Stimulated activated CD8-positive, alpha-beta memory T cell treated with anti-CD3 and anti-CD28 coated beads, Interleukin-4, amount 100 ng/mL, for 48 hours (primary cell): ENCODE data around the gene PPA1.
"Not testable (repeated sequence)": the region's sequence is repeated elsewhere in the genome, so short reads cannot be mapped to it uniquely, and the experiment has no call there.

Source experiments
- DNase-seq: peaks from one replicate; pipeline ENCODE4 v3.0.0-alpha.2; 2020

The PPA1 gene

GRCh38 chr10:70198696-70199466, 34.3 kb downstream of the PPA1 start:
- no peak for DNase-seq

GRCh38 chr10:70197235-70197945, 35.8 kb downstream of the PPA1 start:
- DNase-seq = no peak

DNA sequence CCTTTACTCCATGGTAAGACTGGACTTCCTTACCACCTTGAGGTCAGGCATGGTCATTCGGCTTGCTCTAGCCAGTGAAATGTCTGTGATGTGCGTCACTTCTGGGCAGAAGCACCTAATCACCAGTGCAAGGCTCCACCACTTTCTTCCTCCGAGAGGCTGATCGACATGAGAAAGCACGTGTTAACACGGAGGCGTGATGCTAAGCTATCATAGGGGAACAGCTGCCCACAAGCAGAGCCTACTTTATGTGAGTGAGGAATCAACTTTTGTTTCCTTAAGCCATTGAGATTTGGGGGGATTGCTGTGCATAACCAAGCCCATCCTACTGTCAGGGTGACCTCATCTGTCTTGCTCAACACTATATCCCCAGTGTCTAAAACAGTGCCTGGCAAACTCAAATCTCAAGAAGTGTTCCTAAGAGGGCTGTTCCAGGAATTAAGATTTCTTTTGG, 39.8 kb downstream of the PPA1 start:
- no peak for DNase-seq

DNA sequence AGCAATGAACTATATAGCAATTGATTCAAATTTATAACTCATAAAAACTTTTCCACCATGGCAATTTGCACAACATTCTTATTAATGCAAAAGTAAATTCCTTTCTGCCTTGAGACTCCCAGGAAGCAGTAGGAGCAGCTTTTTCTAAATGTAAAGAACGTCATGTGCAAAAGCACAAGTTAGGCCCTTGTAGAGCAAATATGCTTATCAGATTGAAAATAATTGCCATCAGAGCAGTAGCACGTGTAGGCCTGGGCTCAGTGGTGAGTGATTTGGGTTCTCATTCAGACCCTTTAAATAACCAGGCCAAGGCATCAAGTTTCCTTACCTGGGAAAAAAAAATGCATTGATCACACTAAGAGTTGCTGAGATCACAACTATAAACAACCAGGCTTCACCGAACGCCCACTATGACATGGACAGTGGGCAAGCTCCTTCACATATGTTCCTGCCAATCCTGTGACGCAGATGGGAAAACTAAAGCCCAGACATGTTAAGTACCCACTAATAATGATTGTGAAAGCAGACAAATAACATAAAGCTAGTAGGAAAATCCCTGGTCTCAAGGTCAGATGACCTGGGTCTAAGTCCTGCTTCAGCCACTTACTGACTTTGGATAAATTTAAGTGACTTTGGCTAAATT, 40.8 kb downstream of the PPA1 start:
- no peak for DNase-seq

GRCh38 chr10:70191972-70192305, 41.3 kb downstream of the PPA1 start:
- DNase-seq = no peak

DNA sequence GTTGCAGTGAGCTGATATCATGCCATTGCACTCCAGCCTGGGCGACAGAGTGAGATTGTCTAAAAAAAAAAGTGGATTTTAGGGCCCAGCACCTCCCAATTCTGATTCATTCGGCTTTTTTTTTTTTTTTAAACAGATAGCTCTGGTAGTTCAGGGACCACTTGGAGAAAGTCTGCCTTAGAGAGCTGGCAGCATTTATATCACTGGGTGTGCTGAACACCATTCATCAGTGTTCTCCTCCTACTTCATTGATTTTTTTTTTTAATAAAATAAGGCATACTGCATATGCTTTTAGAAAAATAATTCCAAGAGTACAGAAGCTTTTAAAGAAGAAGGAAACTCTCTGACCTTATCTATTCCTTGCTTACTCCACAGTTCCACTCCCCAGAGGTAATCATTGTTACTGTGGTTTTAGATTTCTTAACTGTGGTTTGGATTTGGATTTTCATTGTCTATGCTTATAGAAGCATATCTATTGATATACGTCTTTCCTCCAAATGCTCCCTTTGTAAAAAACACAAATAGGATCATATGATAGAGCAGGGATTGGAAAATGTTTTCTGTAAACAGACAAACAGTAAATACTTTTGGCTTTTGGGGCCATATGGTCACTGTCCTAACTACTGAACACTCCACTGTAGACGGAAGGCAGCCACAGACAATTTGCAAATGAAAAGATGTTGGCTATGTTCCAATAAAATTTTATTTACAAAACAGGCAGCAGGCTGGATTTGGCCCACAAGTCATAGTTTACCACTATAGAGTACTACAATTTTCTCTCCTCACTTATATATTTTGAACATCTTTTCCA, 41.9 kb downstream of the PPA1 start:
- DNase-seq = no peak

DNA sequence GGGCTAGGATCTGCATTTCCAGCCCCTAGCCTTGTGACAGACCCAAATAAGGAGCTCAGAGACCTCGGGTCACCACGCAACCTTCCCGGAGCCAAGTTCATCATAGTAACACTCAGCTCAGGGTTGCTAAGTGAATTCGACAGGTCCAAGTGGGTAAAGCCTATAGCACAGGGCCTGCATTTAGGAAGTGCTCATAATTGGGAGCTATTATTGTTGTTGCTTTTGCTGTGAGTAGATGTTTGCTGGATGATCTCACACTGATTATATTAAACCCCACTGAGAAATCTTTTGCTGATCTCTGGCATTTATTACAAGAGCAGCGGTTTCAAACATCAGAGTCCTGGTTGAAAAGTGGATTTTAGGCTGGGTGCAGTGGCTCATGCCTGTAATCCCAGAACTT, 42.6 kb downstream of the PPA1 start:
- DNase-seq = no peak

- DNase-seq = no peak
Measured at GRCh38 chr10:70190102-70190501, 43.1 kb downstream of the PPA1 start.

- no peak for DNase-seq
Measured at GRCh38 chr10:70188768-70189167, 44.5 kb downstream of the PPA1 start.

DNA sequence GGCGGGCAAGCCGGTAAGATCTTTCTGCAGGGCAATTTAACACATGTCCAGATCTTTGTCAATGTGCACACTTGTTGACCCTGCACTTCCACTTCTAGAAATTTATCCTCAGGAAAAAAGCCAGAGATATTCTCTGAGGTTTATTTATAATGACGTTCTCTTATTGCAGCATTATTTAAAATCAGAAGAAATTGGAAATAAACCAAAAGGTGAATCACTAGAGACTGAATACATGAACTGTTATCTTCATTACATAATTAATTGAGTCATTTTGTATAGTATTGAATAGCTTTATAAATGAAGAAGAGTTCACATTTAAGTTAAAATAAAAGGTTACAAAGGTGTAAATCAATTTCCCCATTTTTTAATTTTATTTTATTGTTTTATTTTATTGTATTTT, 46.7 kb downstream of the PPA1 start:
- DNase-seq = no peak

DNA sequence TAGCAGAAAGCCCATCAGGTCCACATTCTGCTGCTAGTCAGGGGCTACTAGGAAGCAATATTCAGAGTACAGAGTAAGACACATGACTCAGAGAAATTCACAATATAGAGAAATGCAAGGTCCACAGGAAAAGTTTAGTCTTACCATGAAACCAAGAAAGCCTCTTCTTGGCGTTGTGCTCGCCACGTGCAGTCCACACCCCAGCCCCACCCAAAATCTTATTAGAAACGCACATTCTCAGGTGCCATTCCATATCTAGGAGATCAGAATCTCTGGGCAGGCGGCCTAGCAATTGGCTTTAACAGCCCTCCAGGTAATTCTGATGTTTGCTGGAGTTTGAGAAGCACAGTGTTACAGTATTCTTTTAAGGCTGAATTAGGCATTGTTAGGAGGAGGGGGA, 47.1 kb downstream of the PPA1 start:
- DNase-seq = no peak

DNA sequence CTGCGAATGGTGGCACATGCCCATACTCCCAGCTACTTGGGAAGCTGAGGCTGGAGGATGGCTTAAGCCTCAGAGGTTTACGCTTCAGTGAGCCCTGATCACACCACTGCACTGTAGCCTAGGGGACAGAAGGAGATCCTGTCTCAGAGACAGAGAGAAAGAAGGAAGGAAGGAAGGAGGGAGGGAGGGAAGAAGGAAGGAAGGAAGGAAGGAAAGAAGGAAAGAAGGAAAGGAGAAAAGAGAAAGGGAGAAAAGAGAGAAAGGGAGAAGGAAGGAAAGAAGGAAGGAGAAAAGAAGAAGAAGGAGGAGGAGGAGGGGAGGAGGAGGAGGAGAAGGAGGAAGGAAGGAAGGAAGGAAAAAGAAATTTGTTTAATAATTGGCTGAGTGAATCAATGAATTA, 49.9 kb downstream of the PPA1 start:
- no peak for DNase-seq

DNA sequence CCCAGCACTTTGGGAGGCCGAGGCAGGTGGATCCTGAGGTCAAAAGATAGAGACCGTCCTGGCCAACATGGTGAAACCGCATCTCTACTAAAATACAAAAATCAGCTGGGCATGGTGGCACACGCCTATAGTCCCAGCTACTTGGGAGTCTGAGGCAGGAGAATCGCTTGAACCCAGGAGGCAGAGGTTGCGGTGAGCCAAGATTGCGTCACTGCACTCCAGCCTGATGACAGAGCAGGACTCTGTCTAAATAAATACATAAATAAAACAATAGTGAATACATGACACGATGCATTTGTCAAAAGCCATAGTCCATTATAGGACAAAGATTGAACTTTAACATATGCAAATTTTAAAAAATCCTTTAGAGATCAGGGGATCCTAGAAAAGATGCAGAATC, 54.0 kb downstream of the PPA1 start:
- not testable (repeated sequence) for DNase-seq

GRCh38 chr10:70178139-70178725, 55.0 kb downstream of the PPA1 start:
- no peak for DNase-seq

- no peak for DNase-seq
Measured at GRCh38 chr10:70176441-70176840, 56.8 kb downstream of the PPA1 start.

DNA sequence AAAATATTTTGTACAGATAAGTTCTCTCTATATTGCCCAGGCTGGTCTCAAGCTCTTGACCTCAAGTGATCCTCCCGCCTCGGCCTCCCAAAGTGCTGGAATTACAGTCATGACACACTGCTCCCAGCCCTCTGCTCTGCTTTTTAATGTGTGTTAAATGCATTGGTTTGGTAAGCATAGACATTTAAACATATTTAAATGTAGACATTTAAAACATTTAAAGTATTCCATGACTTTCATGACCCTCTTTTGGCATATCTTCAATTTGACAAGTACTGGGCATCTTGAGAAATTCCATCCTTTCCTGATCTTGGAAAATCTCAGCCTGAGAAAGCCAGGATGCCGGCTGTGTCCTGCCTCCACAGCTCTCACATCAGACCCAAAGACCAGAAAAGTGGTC, 57.7 kb downstream of the PPA1 start:
- DNase-seq = no peak

DNA sequence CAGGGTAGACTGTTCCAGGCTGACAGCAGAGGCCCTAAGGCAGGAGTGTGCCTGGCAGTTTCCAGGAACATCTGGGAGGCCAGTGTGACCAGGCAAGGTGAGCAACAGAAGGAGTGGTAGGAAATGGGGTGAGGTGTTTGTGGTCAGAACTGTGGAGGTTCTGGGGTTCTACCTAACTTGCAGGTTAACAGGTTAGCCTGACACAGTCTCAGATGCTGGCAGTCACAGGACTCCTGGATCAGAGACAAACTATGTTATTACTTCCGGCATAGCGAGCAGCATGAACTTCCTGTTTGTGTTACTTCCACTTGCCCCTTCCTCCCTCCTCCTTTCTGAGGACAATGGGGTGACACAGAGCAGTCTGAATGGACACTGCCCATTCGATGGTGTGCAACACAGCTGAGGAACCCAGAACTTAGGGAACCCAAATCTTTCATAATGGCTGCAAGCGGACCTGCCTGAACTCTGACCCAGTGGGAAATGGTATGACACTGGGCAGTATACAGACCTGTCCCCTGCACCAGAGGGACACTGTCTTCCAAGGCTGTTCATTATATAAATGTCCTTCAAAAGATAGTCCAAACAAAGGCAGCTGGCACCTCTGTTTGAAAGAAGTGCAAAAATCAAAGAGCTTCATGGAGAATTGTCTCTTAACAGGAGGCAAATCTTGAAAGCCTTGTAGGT, 59.0 kb downstream of the PPA1 start:
- no peak for DNase-seq

- no peak for DNase-seq
Measured at GRCh38 chr10:70169649-70170364, 63.4 kb downstream of the PPA1 start.

GRCh38 chr10:70169011-70169410, 64.2 kb downstream of the PPA1 start:
- no peak for DNase-seq

DNA sequence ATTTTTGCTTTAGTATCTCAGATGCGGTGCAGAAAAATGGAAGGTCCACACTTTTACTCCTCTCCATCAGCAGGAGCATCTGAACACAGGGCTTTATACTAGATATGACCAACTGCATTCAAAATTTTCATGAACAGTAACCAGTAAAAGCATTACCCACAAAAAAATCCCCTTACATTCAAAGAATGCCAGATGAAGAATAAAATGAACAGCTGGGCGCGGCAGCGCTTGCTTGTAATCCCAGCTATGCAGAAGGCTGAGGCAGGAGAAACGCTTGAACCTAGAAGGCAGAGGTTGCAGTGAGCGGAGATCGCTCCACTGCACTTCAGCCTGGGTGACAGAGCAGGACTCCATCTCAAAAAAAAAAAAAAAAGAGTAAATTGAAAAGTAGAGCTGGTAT, 66.0 kb downstream of the PPA1 start:
- DNase-seq = no peak

DNA sequence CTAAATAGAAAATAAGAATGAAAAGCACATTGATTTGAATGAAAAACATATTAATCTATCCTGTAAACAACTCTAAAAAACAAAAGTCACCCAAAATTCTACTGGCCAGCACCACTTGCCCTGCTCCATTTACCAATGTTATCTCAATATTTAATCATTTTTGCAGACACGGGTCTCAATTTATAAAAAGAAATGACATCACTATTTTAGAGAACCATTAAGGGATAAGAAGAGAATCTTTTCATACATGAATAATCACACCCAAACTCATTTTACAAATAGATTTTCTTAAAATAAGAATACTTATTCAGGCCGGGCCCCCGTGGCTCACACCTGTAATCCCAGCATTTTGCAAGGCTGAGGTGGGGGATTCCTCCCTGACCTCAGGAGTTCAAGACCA, 66.8 kb downstream of the PPA1 start:
- no peak for DNase-seq

DNA sequence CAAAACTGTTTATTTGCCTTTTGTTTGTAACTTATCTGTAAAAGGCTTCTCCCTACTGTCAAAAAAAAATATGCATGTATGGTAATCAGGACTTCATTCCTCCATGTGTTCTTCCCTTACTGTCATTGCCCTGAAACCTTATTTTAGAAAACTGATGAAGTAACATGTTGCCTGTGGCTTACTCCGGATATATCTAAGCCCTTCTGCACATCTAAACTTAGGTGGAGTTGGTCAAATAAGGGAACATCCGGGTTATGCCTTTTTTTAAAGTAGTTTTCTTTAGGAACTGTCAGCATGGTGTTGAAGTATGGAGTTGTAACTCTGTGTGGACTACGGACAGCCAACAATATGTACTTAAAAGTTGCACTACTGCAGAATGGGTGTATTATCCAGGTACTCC, 69.1 kb downstream of the PPA1 start:
- no peak for DNase-seq
